Activated naive CD8-positive, alpha-beta T cell treated with anti-CD3 and anti-CD28 coated beads, Interleukin-2, amount 10 ng/mL, durations not matched to agents 7 days and 5 days (primary cell): ENCODE measurements around the gene ATG10. TPM values are rescaled to one million over a fixed set of nuclear protein-coding genes. Genes with fewer than 3 reads are reported as not detected.
"Not testable (repeated sequence)": the region's sequence is repeated elsewhere in the genome, so short reads cannot be mapped to it uniquely, and the experiment has no call there.

Experiments used
- ATAC-seq: fragments of 150-1000 bp; cut with Tn5 transposase; one replicate; pipeline ENCODE4 v1.10.0; 2021; ENCODE audit warnings: low read depth, moderate library complexity
- POLR2A ChIA-PET: fragments of 350-600 bp; sonication (Branson Sonifier 250); formaldehyde crosslinking; loops from one replicate; lab custom pipeline; 2021; ENCODE audit warnings: antibody characterized with exemption; lab: Charles Lee
- DNase-seq: peaks from one replicate; pipeline ENCODE4 v3.0.0; 2021
- H3K27ac Mint-ChIP-seq: one replicate; pipeline ENCODE4 v1.8.0; 2022; ENCODE audit warnings: mild to moderate bottlenecking, mixed read lengths
- H3K27me3 Mint-ChIP-seq: one replicate; pipeline ENCODE4 v1.8.0; 2022; ENCODE audit warnings: mild to moderate bottlenecking, moderate library complexity, mixed read lengths
- H3K36me3 Mint-ChIP-seq: one replicate; pipeline ENCODE4 v1.8.0; 2021; ENCODE audit warnings: mild to moderate bottlenecking, mixed read lengths
- H3K4me1 Mint-ChIP-seq: one replicate; pipeline ENCODE4 v1.8.0; 2021; ENCODE audit warnings: mixed read lengths
- H3K4me3 Mint-ChIP-seq: one replicate; pipeline ENCODE4 v1.8.0; 2022; ENCODE audit warnings: mild to moderate bottlenecking, moderate library complexity, mixed read lengths
- H3K9me3 Mint-ChIP-seq: one replicate; pipeline ENCODE4 v1.8.0; 2021; ENCODE audit warnings: mixed read lengths
- total RNA-seq, 2 experiments: library from RNA; stranded (reverse); gene quantifications; one replicate each; pipeline ENCODE4 v1.2.3, GENCODE V29; 2021

Gene ATG10
- total RNA-seq, 2 experiments from 2014 or later: 11.5 to 12.4 TPM

DNA sequence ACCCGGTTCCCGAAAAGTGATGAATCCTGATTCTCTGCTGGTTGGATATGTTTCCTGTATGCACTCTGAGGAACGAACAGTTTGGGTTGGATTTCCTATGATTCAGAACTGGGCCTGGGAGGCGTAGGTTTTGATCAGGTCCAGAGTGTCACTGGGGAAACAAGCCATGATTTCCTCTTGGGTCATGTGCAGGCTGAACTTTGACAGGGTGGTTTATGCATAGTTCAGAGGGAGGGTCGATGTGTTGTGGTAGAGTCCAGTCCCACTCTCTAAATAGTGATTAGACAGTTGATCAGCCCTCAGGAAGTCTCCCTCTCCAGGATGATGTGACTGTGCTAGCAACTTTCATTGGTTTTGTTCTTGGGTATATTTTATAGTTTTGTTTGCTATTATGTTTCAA, 17.4 kb downstream of the ATG10 start:
- Mint-ChIP-seq H3K4me3 (no peak overlapping the region), H3K4me1 (peaks cover 2% of the 10 kb centered on the region), H3K9me3 (no peaks in the 10 kb centered on the region), H3K36me3 (peaks cover 33% of the 10 kb centered on the region), H3K27ac (no peak overlapping the region), H3K27me3 (no peaks in the 10 kb centered on the region)
- ATAC-seq (no peak), DNase-seq (no peak)
- POLR2A ChIA-PET: no interaction called here

GRCh38 chr5:81994679-81995078, 22.9 kb downstream of the ATG10 start:
- peaks cover 6% of the 10 kb centered on the region for H3K4me1 Mint-ChIP-seq
- DNase-seq: no peak
- H3K36me3 Mint-ChIP-seq: peaks cover 61% of the 10 kb centered on the region
- H3K9me3 Mint-ChIP-seq: peaks cover 17% of the 10 kb centered on the region
- no peak for ATAC-seq
- no peak overlapping the region for H3K4me3 Mint-ChIP-seq
- POLR2A ChIA-PET: no interaction called here
- no peaks in the 10 kb centered on the region for H3K27me3 Mint-ChIP-seq
- no peak overlapping the region for H3K27ac Mint-ChIP-seq

GRCh38 chr5:81995407-81995806, 23.6 kb downstream of the ATG10 start:
- no peak for DNase-seq
- Mint-ChIP-seq H3K27me3 (no peaks in the 10 kb centered on the region), H3K9me3 (peaks cover 17% of the 10 kb centered on the region), H3K27ac (no peak overlapping the region), H3K36me3 (peaks cover 62% of the 10 kb centered on the region), H3K4me1 (peaks cover 6% of the 10 kb centered on the region), H3K4me3 (no peak overlapping the region)
- POLR2A ChIA-PET: no interaction called here
- no peak for ATAC-seq

DNA sequence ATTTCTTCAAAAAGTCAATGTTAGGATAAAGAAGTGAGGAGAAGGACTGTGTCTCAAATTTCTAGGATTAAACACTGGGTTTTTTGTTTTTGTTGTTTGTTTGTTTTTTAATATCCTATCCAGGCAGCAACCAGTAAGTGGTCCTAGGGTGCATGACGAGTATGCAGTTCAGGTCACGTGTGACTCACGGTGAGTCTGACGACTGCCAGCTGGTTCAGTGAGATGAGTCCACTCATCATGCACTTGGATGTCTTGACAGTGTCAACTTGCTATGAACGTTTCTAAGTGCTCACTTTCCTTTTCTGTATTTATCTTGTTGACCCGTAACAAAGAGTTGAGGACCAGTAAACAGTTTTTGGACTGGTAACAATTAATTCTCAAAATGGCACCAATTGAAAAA, 32.7 kb downstream of the ATG10 start:
- no peaks in the 10 kb centered on the region for H3K27me3 Mint-ChIP-seq
- peaks cover 3% of the 10 kb centered on the region for H3K9me3 Mint-ChIP-seq
- DNase-seq (no peak), ATAC-seq (no peak)
- H3K27ac Mint-ChIP-seq: no peak overlapping the region
- H3K4me1 Mint-ChIP-seq: no peaks in the 10 kb centered on the region
- H3K36me3 Mint-ChIP-seq: peaks cover 18% of the 10 kb centered on the region
- no peak overlapping the region for H3K4me3 Mint-ChIP-seq
- POLR2A ChIA-PET: no interaction called here

DNA sequence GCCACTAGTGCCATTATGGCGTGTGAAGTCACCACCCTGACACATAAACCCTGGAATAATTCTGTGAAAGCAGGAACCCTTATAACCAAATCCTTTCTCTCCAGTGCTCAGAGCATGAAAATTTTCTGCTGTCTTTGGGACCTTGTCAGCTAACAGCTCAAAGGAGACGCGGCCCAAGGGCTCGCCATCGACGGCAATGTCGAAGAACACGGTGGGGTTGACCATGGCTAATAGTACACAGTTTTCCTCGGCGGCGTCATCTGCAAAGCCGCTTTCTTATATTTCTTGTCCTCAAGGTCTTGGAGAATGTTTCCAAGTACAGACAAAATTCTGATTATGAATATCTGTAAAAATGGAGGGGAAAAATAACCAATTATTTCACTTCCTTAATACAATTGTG, 38.0 kb downstream of the ATG10 start:
- peaks cover 31% of the 10 kb centered on the region for H3K36me3 Mint-ChIP-seq
- ATAC-seq, H3K27ac Mint-ChIP-seq, H3K9me3 Mint-ChIP-seq, POLR2A ChIA-PET, H3K4me3 Mint-ChIP-seq, H3K27me3 Mint-ChIP-seq, H3K4me1 Mint-ChIP-seq, DNase-seq: not testable (repeated sequence)

DNA sequence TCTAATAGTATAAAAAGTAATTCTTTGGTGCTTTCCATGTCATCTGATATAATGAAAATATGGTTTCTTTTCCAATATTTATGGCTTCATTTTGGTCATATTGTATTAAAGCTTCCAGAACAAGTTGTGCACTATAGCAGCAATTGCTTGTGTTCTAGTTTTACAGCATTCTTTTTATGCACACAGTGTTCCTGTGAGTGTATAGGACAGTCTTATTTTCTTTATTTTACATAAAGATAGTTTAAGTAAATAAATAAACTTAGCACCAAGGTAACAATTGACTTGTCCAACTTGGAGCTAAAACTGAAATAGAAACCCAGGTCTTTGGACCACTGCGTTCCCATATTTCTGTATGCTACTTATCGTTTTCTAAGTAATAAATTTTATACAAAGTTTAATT, 38.9 kb downstream of the ATG10 start:
- Mint-ChIP-seq H3K27me3 (no peaks in the 10 kb centered on the region), H3K36me3 (peaks cover 35% of the 10 kb centered on the region), H3K9me3 (peaks cover 8% of the 10 kb centered on the region), H3K27ac (no peak overlapping the region), H3K4me3 (no peak overlapping the region), H3K4me1 (no peaks in the 10 kb centered on the region)
- POLR2A ChIA-PET: no interaction called here
- ATAC-seq (no peak), DNase-seq (no peak)

- DNase-seq: no peak
Measured at GRCh38 chr5:82011761-82012160, 39.9 kb downstream of the ATG10 start.

GRCh38 chr5:82014644-82015043, 42.8 kb downstream of the ATG10 start:
- not testable (repeated sequence) for H3K4me3 Mint-ChIP-seq
- peaks cover 41% of the 10 kb centered on the region for H3K36me3 Mint-ChIP-seq

More at GRCh38 chr5:82011761-82012160, 39.9 kb downstream of the ATG10 start:
- POLR2A ChIA-PET: no interaction called here
- ATAC-seq: no peak
- Mint-ChIP-seq H3K27ac (no peak overlapping the region), H3K4me3 (no peak overlapping the region), H3K4me1 (no peaks in the 10 kb centered on the region), H3K9me3 (peaks cover 8% of the 10 kb centered on the region), H3K36me3 (peaks cover 40% of the 10 kb centered on the region), H3K27me3 (no peaks in the 10 kb centered on the region)

GRCh38 chr5:82018462-82018861, 46.6 kb downstream of the ATG10 start:
- Mint-ChIP-seq H3K36me3 (peaks cover 23% of the 10 kb centered on the region), H3K27ac (no peak overlapping the region), H3K27me3 (no peaks in the 10 kb centered on the region), H3K4me1 (no peaks in the 10 kb centered on the region), H3K4me3 (no peak overlapping the region), H3K9me3 (peaks cover 6% of the 10 kb centered on the region)
- ATAC-seq (no peak), DNase-seq (no peak)
- POLR2A ChIA-PET: no interaction called here

More at GRCh38 chr5:82014644-82015043, 42.8 kb downstream of the ATG10 start:
- POLR2A ChIA-PET, H3K9me3 Mint-ChIP-seq, H3K4me1 Mint-ChIP-seq, H3K27me3 Mint-ChIP-seq, ATAC-seq, H3K27ac Mint-ChIP-seq, DNase-seq: not testable (repeated sequence)

- Mint-ChIP-seq H3K9me3 (peaks cover 4% of the 10 kb centered on the region), H3K4me1 (no peaks in the 10 kb centered on the region), H3K27ac (no peak overlapping the region), H3K4me3 (no peak overlapping the region), H3K36me3 (peaks cover 17% of the 10 kb centered on the region), H3K27me3 (no peaks in the 10 kb centered on the region)
- POLR2A ChIA-PET: no interaction called here
- DNase-seq (no peak), ATAC-seq (no peak)
Measured at GRCh38 chr5:82019342-82020138, 47.7 kb downstream of the ATG10 start.

DNA sequence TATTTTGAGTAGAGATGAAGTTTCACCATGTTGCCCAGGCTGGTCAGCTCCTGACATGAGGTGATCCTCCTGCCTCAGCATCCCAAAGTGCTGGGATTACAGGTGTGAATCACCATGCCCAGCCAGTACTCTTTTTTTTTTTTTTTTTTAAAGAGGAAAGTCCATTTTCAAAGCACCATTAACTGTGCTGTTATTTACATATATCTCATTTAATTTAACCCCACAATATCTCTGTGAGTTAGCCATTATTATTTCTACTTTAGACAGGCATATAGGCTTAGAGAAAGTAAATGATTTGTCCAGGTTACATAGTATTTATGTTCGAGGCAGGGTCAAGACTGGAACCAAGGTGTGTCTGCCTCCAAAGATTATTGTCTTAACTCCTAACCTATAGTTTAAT, 50.7 kb downstream of the ATG10 start:
- H3K27me3 Mint-ChIP-seq: no peaks in the 10 kb centered on the region
- DNase-seq (no peak), ATAC-seq (no peak)
- peaks cover 9% of the 10 kb centered on the region for H3K36me3 Mint-ChIP-seq
- no peak overlapping the region for H3K4me3 Mint-ChIP-seq
- no peak overlapping the region for H3K27ac Mint-ChIP-seq
- H3K9me3 Mint-ChIP-seq: no peaks in the 10 kb centered on the region
- no peaks in the 10 kb centered on the region for H3K4me1 Mint-ChIP-seq
- POLR2A ChIA-PET: interaction anchor here (0.7 kb wide), 1 partner anchor 271 kb away, joined by 3 read pairs; the partner anchor contains the start of gene SSBP2

DNA sequence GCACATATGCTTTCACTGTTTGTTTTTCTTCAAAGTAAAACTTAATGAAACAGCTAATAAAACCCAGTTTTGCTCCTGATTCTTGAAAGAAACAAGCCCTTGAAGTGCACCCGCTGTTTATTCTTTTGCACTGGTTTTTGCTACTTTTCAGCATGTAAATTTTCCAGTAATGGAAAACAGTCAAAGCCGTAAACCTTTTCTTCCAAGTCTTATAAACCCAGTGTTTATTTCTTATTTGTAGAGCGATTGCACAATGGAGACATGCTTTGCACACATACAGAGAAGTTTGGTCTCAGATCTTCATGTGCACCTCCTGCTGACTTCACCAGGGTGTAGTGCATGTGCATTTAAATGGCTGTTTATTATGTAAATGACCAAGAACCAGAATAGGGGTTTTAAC, 51.8 kb downstream of the ATG10 start:
- Mint-ChIP-seq H3K27ac (no peak overlapping the region), H3K9me3 (no peaks in the 10 kb centered on the region), H3K4me3 (no peak overlapping the region), H3K27me3 (no peaks in the 10 kb centered on the region), H3K4me1 (no peaks in the 10 kb centered on the region), H3K36me3 (peaks cover 5% of the 10 kb centered on the region)
- ATAC-seq (no peak), DNase-seq (no peak)
- POLR2A ChIA-PET: no interaction called here

DNA sequence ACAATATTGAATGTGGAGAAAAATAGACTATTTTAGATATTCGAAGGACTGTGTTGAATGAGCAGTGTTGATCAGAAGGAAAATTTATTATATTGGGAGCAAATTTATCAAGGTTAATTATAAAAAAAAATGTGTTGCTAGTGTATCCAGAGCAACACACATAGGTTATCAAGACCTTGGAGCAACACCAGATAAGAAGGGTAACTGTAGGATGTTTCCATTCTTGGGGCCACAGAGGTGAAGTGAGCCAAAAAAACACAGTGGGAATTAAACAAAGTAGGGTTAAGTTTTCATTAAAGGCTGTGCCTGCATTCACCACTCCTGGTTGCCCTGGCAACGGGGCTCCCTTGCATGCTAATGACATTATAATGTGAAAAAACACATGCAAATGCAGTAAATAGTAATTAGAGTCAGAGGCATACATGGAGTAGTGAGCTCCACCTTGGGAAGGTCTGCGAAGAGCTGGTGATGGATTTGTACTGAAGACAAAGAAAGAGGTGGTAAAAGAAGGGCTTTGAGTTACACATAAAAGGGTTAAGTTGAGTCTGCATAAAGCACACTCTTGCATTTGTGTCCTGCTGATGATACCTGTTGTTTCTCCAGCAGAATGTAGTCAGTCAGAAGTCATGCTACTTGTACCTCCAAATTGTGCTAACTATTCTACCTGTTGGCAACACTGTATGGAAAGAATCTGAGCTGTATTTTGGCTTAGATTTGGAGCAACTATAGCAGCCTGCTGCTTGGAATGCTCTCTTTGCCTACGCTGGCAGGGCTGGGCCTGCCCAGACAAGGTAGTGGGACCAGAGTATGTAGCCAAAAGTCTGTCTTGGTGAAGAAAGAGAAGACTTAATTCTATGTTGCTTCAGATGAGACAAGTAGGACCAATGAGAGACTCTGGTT, 59.6 kb downstream of the ATG10 start:
- POLR2A ChIA-PET: no interaction called here
- Mint-ChIP-seq H3K27ac (no peak overlapping the region), H3K36me3 (peaks cover 4% of the 10 kb centered on the region), H3K4me3 (no peak overlapping the region), H3K27me3 (no peaks in the 10 kb centered on the region), H3K9me3 (peaks cover 5% of the 10 kb centered on the region), H3K4me1 (no peaks in the 10 kb centered on the region)
- DNase-seq (no peak), ATAC-seq (no peak)
